Fibroblast of lung (primary cell): ENCODE measurements around the gene GCKR. TPM values are rescaled to one million over a fixed set of nuclear protein-coding genes. Genes with fewer than 3 reads are reported as not detected.

Experiments used
- DNase-seq, 2 donors: peaks; one replicate each; pipeline versions ENCODE4 v3.0.0 to v3.0.0-alpha.2; 2010; ENCODE audit warnings: low read depth in 2 of 2
- H2AFZ ChIP-seq: 2 replicates; pipeline ENCODE4 v1.5.1; 2012; ENCODE audit warnings: low read length, control low read depth, inconsistent platforms
- H3K27ac ChIP-seq: 2 replicates; pipeline ENCODE4 v1.5.1; 2011; ENCODE audit warnings: low read length, control low read depth; ENCODE audit not compliant: insufficient read depth
- H3K27me3 ChIP-seq: 2 replicates; pipeline ENCODE4 v1.5.1; 2011; ENCODE audit warnings: mild to moderate bottlenecking, low read length; ENCODE audit not compliant: control insufficient read depth, insufficient read depth
- H3K36me3 ChIP-seq: 2 replicates; pipeline ENCODE4 v1.5.1; 2011; ENCODE audit warnings: low read length; ENCODE audit not compliant: control insufficient read depth, insufficient read depth
- H3K4me1 ChIP-seq: 2 replicates; pipeline ENCODE4 v1.5.1; 2011; ENCODE audit warnings: low read length; ENCODE audit not compliant: control insufficient read depth, insufficient read depth; ENCODE audit errors: extremely low read depth
- H3K4me2 ChIP-seq: 2 replicates; pipeline ENCODE4 v1.5.1; 2011; ENCODE audit warnings: low read length, control low read depth; ENCODE audit not compliant: insufficient read depth; ENCODE audit errors: extremely low read depth
- H3K4me3 ChIP-seq, 4 experiments: fragments of 200-600 bp in 1 of 4; sonication (generic) in 1 of 4; replicated peaks in 1 of 4; 2 replicates each; pipeline ENCODE4 v1.5.1; 2011 to 2016; ENCODE audit warnings: low read length in 4 of 4, low read depth in 3 of 4, mild to moderate bottlenecking in 3 of 4, control low read depth in 2 of 4, inconsistent platforms in 1 of 4, mixed read lengths in 1 of 4; ENCODE audit not compliant: insufficient read depth in 1 of 4; ENCODE audit errors: control extremely low read depth in 1 of 4
- H3K79me2 ChIP-seq: 2 replicates; pipeline ENCODE4 v1.5.1; 2012; ENCODE audit warnings: mild to moderate bottlenecking, low read length, inconsistent platforms; ENCODE audit not compliant: control insufficient read depth, insufficient read depth
- H3K9ac ChIP-seq: 2 replicates; pipeline ENCODE4 v1.5.1; 2011; ENCODE audit warnings: mild to moderate bottlenecking, low read length, control low read depth; ENCODE audit not compliant: insufficient read depth
- H3K9me3 ChIP-seq: 2 replicates; pipeline ENCODE4 v1.5.1; 2012; ENCODE audit warnings: low read depth, low read length; ENCODE audit not compliant: control insufficient read depth, insufficient read depth
- H4K20me1 ChIP-seq: 2 replicates; pipeline ENCODE4 v1.5.1; 2011; ENCODE audit warnings: low read length; ENCODE audit not compliant: control insufficient read depth, insufficient read depth; ENCODE audit errors: extremely low read depth
- EZH2 ChIP-seq: IDR thresholded peaks from 2 replicates; pipeline ENCODE4 v1.5.1; 2012; ENCODE audit warnings: low read length, control low read depth, mild to moderate bottlenecking; ENCODE audit errors: missing control alignments
- polyA plus RNA-seq, 2 donors: library from polyadenylated mRNA; depleted of rRNA in 1 of 2; stranded (reverse) in 1 of 2; unstranded in 1 of 2; fragments of >200 nt; gene quantifications; 2 replicates each; pipeline ENCODE4 v1.2.1, GENCODE V29; 2011 to 2012; ENCODE audit warnings: missing spikeins in 1 of 2
- total RNA-seq: library from RNA; depleted of rRNA; stranded (reverse); fragments of >200 nt; gene quantifications from 2 replicates; pipeline ENCODE4 v1.2.1, GENCODE V29; 2014
- TF ChIP-seq, protein P1 (sequence below), 2 donors: IDR thresholded peaks in 1 of 2; conservative IDR thresholded peaks in 1 of 2; 1 replicate in 1 of 2; 2 replicates in 1 of 2; pipeline ENCODE4 v1.5.1; 2011 to 2012; ENCODE audit warnings: low read length in 2 of 2, control low read depth in 1 of 2, inconsistent platforms in 1 of 2, low read depth in 1 of 2, mild to moderate bottlenecking in 1 of 2

GCKR gene
- total and polyA plus RNA-seq, 2 donors (not counting 1 experiment from before 2014, with no cell fraction given) = 0.16 to 0.50 TPM

DNA sequence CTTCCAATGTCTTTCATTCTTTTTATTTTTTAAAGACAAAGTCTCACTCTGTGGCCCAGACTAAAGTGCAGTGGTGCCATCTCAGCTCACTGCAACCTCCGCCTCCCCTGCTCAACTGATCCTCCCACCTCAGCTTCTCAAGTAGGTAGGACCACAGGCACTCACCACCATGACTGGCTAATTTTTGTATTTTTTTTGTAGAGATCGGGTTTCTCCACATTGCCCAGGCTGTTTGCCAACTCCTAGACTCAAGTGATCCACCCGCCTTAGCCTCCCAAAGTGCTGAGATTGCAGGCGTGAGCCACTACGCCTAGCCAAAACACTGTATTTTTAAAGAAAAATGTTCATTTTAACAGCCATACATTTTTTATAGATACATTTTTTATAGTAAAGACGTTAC lies 12.7 kb downstream of the GCKR start:
- Histone ChIP-seq H3K9ac (no peak overlapping the region), H3K79me2 (no peaks in the 10 kb centered on the region), H3K4me2 (no peak overlapping the region), H3K4me3 (no peak overlapping the region), H3K4me1 (no peaks in the 10 kb centered on the region), H2AFZ (no peak overlapping the region), H4K20me1 (no peaks in the 10 kb centered on the region), H3K36me3 (no peaks in the 10 kb centered on the region), H3K27me3 (no peaks in the 10 kb centered on the region), H3K9me3 (no peaks in the 10 kb centered on the region), H3K27ac (no peak overlapping the region)
- TF ChIP-seq, protein P1, sequence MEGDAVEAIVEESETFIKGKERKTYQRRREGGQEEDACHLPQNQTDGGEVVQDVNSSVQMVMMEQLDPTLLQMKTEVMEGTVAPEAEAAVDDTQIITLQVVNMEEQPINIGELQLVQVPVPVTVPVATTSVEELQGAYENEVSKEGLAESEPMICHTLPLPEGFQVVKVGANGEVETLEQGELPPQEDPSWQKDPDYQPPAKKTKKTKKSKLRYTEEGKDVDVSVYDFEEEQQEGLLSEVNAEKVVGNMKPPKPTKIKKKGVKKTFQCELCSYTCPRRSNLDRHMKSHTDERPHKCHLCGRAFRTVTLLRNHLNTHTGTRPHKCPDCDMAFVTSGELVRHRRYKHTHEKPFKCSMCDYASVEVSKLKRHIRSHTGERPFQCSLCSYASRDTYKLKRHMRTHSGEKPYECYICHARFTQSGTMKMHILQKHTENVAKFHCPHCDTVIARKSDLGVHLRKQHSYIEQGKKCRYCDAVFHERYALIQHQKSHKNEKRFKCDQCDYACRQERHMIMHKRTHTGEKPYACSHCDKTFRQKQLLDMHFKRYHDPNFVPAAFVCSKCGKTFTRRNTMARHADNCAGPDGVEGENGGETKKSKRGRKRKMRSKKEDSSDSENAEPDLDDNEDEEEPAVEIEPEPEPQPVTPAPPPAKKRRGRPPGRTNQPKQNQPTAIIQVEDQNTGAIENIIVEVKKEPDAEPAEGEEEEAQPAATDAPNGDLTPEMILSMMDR (conservative IDR thresholded peaks at IDR 0.05 in 1 of 2, IDR thresholded peaks at IDR 0.05 in 1 of 2; ENCODE audit: low read depth in 1 of 2, low read length in 2 of 2) = no peak
- no peak for TF ChIP-seq EZH2
- peak; percentile 63 to 70 for DNase-seq

DNA sequence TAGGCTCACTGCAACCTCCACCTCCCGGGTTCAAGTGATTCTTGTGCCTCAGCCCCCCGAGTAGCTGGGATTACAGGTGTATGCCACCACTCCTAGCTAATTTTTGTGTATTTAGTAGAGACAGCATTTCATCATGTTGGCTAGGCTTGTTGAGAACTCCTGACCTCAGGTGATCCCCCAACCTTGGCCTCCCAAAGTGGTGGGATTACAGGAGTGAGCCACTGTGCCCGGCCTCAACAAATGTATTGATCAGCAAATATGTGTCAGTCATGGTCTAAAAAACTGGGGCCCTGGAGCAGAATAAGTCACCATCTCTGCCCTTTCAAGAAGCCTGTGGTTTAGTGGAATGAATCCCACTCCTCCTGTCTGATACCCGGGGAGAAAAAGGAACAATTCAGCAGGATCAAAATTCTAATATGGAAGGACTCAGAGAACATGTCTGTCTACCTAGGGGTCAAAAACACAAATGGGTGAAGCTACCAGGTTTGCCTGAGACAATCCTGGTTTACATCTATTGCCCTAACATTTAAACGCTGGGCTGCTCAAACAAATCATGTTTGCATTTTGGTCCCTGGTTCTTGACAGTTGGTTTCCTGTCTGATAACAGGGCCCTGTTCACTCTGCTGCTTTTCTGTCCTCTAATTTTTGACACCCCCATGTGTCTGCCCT lies 21.6 kb downstream of the GCKR start:
- Histone ChIP-seq H2AFZ (no peak overlapping the region), H3K4me2 (no peak overlapping the region), H3K9me3 (no peaks in the 10 kb centered on the region), H3K27ac (no peak overlapping the region), H4K20me1 (no peaks in the 10 kb centered on the region), H3K79me2 (no peaks in the 10 kb centered on the region), H3K36me3 (no peaks in the 10 kb centered on the region), H3K27me3 (no peaks in the 10 kb centered on the region), H3K9ac (no peak overlapping the region), H3K4me1 (no peaks in the 10 kb centered on the region), H3K4me3 (no peak overlapping the region)
- no peak for DNase-seq
- TF ChIP-seq, protein P1 (conservative IDR thresholded peaks at IDR 0.05 in 1 of 2, IDR thresholded peaks at IDR 0.05 in 1 of 2; ENCODE audit: low read depth in 1 of 2, low read length in 2 of 2) = no peak
- TF ChIP-seq EZH2 = no peak

DNA sequence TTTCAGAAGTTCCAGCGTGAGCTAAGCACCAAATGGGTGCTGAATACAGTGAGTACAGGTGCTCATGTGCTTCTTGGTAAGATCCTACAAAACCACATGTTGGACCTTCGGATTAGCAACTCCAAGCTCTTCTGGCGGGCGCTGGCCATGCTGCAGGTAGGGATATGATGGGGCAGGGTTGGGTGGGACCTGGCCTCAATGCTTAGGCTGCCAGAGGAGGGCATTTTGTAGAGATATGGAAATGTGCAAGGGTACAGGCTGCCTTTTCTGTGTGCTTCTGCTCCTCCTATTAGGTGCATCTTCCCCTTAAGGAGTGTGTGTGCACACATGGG lies 22.1 kb downstream of the GCKR start:
- no peaks in the 10 kb centered on the region for H4K20me1 ChIP-seq
- H3K4me1 ChIP-seq = no peaks in the 10 kb centered on the region
- no peak overlapping the region for H3K4me3 ChIP-seq
- H3K79me2 ChIP-seq = no peaks in the 10 kb centered on the region
- no peaks in the 10 kb centered on the region for H3K27me3 ChIP-seq
- H2AFZ ChIP-seq = no peak overlapping the region
- TF ChIP-seq EZH2 = no peak
- TF ChIP-seq, protein P1 (conservative IDR thresholded peaks at IDR 0.05 in 1 of 2, IDR thresholded peaks at IDR 0.05 in 1 of 2; ENCODE audit: low read depth in 1 of 2, low read length in 2 of 2) = no peak
- H3K9me3 ChIP-seq = no peaks in the 10 kb centered on the region
- no peak overlapping the region for H3K9ac ChIP-seq
- no peak overlapping the region for H3K4me2 ChIP-seq
- H3K36me3 ChIP-seq = no peaks in the 10 kb centered on the region
- DNase-seq = no peak
- no peak overlapping the region for H3K27ac ChIP-seq
